Psoas muscle (tissue), 8 donors: ENCODE results near the gene CSK. TPM values are rescaled to one million over a fixed set of nuclear protein-coding genes. Genes with fewer than 3 reads are reported as not detected.

Source experiments
- ATAC-seq, 4 donors: fragments of 200-7000 bp; cut with Tn5 transposase; one replicate each; pipeline ENCODE4 v1.9.1; 2020; ENCODE audit warnings: moderate library complexity in 3 of 4, mild to moderate bottlenecking in 2 of 4
- DNase-seq, 2 donors: peaks; one replicate each; pipeline ENCODE4 v3.0.0-alpha.2; 2020
- H3K27ac ChIP-seq: fragments of 200-600 bp; one replicate; pipeline ENCODE4 v1.8.0; 2022
- H3K27me3 ChIP-seq, 3 donors: fragments of 200-600 bp in 1 of 3; one replicate each; pipeline versions ENCODE4 v1.6.1 to v1.8.0; 2013 to 2022; ENCODE audit warnings: low read length in 2 of 3, mild to moderate bottlenecking in 2 of 3, moderate library complexity in 1 of 3; ENCODE audit not compliant: insufficient read depth in 3 of 3
- H3K36me3 ChIP-seq, 2 donors: fragments of 200-600 bp in 1 of 2; one replicate each; pipeline versions ENCODE4 v1.6.1 to v1.8.0; 2013 to 2022; ENCODE audit warnings: low read depth in 1 of 2, mild to moderate bottlenecking in 1 of 2, moderate library complexity in 1 of 2; ENCODE audit not compliant: insufficient read depth in 1 of 2
- H3K4me1 ChIP-seq: fragments of 200-600 bp; one replicate; pipeline ENCODE4 v1.8.0; 2022
- H3K4me3 ChIP-seq: fragments of 200-600 bp; one replicate; pipeline ENCODE4 v1.8.0; 2022; ENCODE audit warnings: mild to moderate bottlenecking
- H3K9me3 ChIP-seq: fragments of 200-600 bp; one replicate; pipeline ENCODE4 v1.8.0; 2022
- WGBS, 3 donors: extraction: QIAGEN DNeasy Blood & Tissue Kit; methylation state at CpG; one replicate each; pipeline versions ENCODE4 v1.1.6 to v1.1.7; 2013; 5-methylcytosine and 5-hydroxymethylcytosine counted together
- intact Hi-C, 2 donors: fragments of 100-400 bp; cut with DNase I; formaldehyde crosslinking; loops; one replicate each; pipeline versions ENCODE4 v1.11.0 to v1.14.2; 2022
- polyA plus RNA-seq, 3 donors: library from polyadenylated mRNA; stranded (reverse); fragments of 200-250 nt; gene quantifications; one replicate each; pipeline ENCODE4 v1.2.3, GENCODE V29; 2013
- total RNA-seq, 4 donors: library from RNA; stranded (reverse); fragmentation: NEBNext Ultra II Directional in 2 of 4; extraction: Animal tissue kit (Norgen Biotek cat#: 25700) in 2 of 4; gene quantifications; one replicate each; pipeline versions ENCODE4 v1.2.1 to v1.2.4, GENCODE V29; 2021 to 2023
- TF ChIP-seq, protein P1 (sequence below): fragments of 200-600 bp; IDR thresholded peaks from one replicate; pipeline ENCODE4 v1.8.0; 2022; ENCODE audit warnings: antibody characterized with exemption
- donor health status: healthy with polysubstance abuse.
- donor health status: DM: no; HTN: no; CAD: no; lungs with moderate emphysema.
- donor health status: Bipolar disorder and iron deficiency.
- donor health status: healthy.
- donor health status: DM: yes; HTN: yes; CAD: no.
- donor health status: DM: no; HTN: no; CAD: no.
- donor health status: DM: no; HTN: no; CAD: no.
- donor health status: DM: yes; HTN: yes; CAD: no.

Gene CSK
- total and polyA plus RNA-seq, 7 donors: 12.2 to 29.6 (median 16.3) TPM

DNA sequence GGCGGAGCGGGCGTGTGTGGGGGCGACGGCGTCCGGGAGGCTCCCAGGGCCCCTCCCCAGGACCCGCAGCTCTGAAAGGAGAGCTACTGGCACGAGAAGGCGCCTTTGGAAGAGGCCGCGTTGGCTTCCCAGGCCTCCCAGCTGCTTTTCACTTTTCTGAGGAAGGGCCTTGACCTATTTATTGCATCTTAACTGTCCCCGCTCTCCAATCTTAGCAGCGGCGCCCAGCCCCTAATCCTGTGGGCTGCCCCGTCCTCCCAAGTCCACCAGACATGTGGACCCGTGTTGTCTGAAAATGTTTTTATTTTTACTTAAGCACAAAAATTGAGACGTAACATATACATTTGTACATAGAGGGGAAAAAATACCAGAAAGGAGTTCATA, 61.6 kb downstream of the CSK start:
- ATAC-seq (no peak), DNase-seq (no peak)
- TF ChIP-seq, protein P1, sequence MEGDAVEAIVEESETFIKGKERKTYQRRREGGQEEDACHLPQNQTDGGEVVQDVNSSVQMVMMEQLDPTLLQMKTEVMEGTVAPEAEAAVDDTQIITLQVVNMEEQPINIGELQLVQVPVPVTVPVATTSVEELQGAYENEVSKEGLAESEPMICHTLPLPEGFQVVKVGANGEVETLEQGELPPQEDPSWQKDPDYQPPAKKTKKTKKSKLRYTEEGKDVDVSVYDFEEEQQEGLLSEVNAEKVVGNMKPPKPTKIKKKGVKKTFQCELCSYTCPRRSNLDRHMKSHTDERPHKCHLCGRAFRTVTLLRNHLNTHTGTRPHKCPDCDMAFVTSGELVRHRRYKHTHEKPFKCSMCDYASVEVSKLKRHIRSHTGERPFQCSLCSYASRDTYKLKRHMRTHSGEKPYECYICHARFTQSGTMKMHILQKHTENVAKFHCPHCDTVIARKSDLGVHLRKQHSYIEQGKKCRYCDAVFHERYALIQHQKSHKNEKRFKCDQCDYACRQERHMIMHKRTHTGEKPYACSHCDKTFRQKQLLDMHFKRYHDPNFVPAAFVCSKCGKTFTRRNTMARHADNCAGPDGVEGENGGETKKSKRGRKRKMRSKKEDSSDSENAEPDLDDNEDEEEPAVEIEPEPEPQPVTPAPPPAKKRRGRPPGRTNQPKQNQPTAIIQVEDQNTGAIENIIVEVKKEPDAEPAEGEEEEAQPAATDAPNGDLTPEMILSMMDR: no peak
- intact Hi-C loops: loop anchor here in 1 of 2 donors (5.0 kb wide), 1 partner anchor 64 kb away; the partner anchor contains the start of gene FAM219B
- Histone ChIP-seq H3K4me3 (peak overlapping the region; percentile 72), H3K9me3 (no peaks in the 10 kb centered on the region), H3K36me3 (peaks cover 0 to 64% of the 10 kb centered on the region in 2 donors), H3K27me3 (no peaks in the 10 kb centered on the region), H3K27ac (peak overlapping the region; percentile 89), H3K4me1 (peaks cover 19% of the 10 kb centered on the region)
- 8 to 17% (median 9%) methylated on average over 11 to 18 of the region's 18 CpGs for WGBS, 3 donors

DNA sequence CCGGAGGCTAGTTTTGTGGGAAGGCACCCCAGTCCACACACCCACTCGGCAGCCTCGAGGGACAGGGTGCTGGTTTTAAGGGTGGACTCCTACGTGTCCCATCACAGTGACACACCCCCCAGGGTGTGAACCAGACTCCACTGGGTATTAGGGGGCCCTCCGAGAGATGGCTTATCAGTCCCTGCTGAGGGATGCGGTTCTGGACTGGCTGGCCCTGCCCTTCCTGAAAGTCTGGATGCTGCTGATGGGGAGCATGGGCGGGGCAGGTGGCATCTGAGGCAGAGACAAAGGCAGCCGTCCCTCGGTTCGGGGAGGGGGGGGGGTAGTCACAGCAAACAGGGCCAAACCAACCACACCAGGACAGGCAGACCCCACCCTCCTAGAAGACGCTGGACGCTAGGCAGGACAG, 62.0 kb downstream of the CSK start:
- H3K27me3 ChIP-seq: no peaks in the 10 kb centered on the region
- TF ChIP-seq, protein P1: no peak
- DNase-seq (no peak), ATAC-seq (peak in 1 of 4 donors; percentile 6)
- no peaks in the 10 kb centered on the region for H3K9me3 ChIP-seq
- H3K4me1 ChIP-seq: peaks cover 19% of the 10 kb centered on the region
- peak overlapping the region; percentile 72 for H3K4me3 ChIP-seq
- intact Hi-C loops: loop anchor here in 1 of 2 donors (5.0 kb wide), 1 partner anchor 63 kb away; the partner anchor contains the start of gene FAM219B
- peak overlapping the region; percentile 89 for H3K27ac ChIP-seq
- 53 to 63% (median 55%) methylated on average over 11 to 12 of the region's 12 CpGs for WGBS, 3 donors
- H3K36me3 ChIP-seq: peaks cover 0 to 64% of the 10 kb centered on the region in 2 donors

DNA sequence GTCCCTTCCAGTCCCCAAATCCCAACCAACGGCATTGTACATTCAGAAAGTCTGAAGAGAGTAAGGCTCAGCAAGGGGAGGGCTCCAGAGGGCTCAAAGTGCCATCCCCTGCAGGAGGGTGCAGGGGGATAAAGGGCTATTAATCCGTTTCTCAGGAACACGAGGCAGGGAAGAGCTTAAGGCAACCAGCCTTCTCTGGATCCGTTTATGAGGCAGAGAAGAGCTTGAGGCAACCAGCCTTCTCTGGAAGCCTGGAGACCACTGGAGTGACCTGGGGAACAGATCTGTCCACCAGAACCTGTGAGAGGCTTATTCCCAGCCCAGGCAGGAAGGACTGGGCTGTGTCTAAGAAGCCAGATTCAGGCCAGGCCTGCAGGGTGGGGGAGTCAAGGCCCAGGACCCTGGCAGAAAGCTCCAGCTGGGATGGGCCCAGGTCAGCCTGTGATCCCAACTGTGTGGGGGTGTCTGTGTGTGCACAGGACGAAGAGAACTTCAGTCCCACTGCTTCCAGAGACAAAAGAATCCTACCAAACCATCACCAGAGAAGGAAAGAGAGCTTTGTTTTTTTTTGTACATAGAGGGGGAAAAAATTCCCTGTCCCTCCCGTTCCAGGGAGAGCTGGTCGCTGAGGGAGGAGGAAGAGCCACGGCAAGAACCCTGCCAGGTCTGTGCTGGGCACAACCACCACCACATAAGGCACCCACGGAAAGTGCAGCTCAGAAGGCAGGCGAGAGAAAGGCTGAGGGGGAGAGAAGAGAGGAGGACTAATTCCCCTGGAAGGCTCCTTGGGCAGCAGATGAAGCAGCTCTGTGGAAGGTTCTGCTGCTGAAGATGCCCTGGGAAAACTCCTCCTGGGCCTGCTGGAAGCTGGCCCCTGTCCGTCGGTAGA, 62.7 kb downstream of the CSK start:
- no peak for ATAC-seq
- peak overlapping the region; percentile 30 for H3K27ac ChIP-seq
- TF ChIP-seq, protein P1: no peak
- H3K9me3 ChIP-seq: no peaks in the 10 kb centered on the region
- peaks cover 0 to 66% of the 10 kb centered on the region in 2 donors for H3K36me3 ChIP-seq
- no peak overlapping the region for H3K4me3 ChIP-seq
- intact Hi-C loops: loop anchor here in 1 of 2 donors (5.0 kb wide), 1 partner anchor 63 kb away; the partner anchor contains the start of gene FAM219B
- H3K27me3 ChIP-seq: no peaks in the 10 kb centered on the region
- peaks cover 19% of the 10 kb centered on the region for H3K4me1 ChIP-seq
- DNase-seq: no peak
- 70 to 86% (median 77%) methylated on average over 12 of the region's 12 CpGs for WGBS, 3 donors

DNA sequence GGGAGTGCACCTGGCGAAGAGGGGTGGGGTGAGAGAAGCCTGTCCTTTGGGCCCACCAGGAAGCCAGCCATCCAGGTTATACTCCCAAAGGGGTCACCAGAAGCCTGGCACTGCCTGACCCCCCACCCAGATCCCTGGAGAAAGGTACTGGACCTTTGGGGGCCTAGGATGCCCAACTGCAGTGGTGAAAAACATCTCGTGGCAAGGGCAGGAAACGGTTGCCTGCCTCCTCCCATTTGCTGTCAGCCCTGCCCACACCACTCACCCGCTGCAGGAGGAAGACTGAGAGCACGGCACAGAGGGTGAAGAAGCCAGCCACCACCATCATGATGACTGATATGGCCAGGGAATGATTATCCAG, 63.3 kb downstream of the CSK start:
- Histone ChIP-seq H3K36me3 (peaks cover 0 to 66% of the 10 kb centered on the region in 2 donors), H3K9me3 (no peaks in the 10 kb centered on the region), H3K27ac (no peak overlapping the region), H3K27me3 (no peaks in the 10 kb centered on the region), H3K4me3 (no peak overlapping the region), H3K4me1 (peaks cover 19% of the 10 kb centered on the region)
- no peak for ATAC-seq
- TF ChIP-seq, protein P1: no peak
- WGBS, 3 donors: 68 to 83% (median 78%) methylated on average over 5 of the region's 5 CpGs
- intact Hi-C loops: no loop called here
- DNase-seq: no peak
